DMS 273 treated with DMSO at 0.1 percent for 48 hours (cell line): Measurements from ENCODE around the gene HSP90AB1.

Experiments used
- DNase-seq: peaks from one replicate; lab custom pipeline; 2025; lab: John Stamatoyannopoulos, UW

The HSP90AB1 gene

GRCh38 chr6:44289726-44290260 lies 42.9 kb downstream of the HSP90AB1 start:
- DNase-seq, result peak; percentile 43

- no peak for DNase-seq
Measured at GRCh38 chr6:44291841-44292240, 44.9 kb downstream of the HSP90AB1 start.

- no peak for DNase-seq
Measured at GRCh38 chr6:44292661-44293365, 45.9 kb downstream of the HSP90AB1 start.

GRCh38 chr6:44294832-44295791 lies 48.2 kb downstream of the HSP90AB1 start:
- DNase-seq, result no peak

GRCh38 chr6:44297063-44298038 lies 50.5 kb downstream of the HSP90AB1 start:
- no peak for DNase-seq

- no peak for DNase-seq
Measured at GRCh38 chr6:44298055-44298803, 51.3 kb downstream of the HSP90AB1 start.

GRCh38 chr6:44298864-44299263 lies 52.0 kb downstream of the HSP90AB1 start:
- no peak for DNase-seq

- DNase-seq, result no peak
Measured at GRCh38 chr6:44300292-44300823, 53.5 kb downstream of the HSP90AB1 start.

- DNase-seq, result no peak
Measured at GRCh38 chr6:44301106-44301505, 54.2 kb downstream of the HSP90AB1 start.

GRCh38 chr6:44301782-44302564 lies 55.1 kb downstream of the HSP90AB1 start:
- no peak for DNase-seq

- DNase-seq, result no peak
Measured at GRCh38 chr6:44302856-44303255, 56.0 kb downstream of the HSP90AB1 start.
